Activated CD8-positive, alpha-beta memory T cell treated with anti-CD3 and anti-CD28 coated beads, Interleukin-2, amount 10 ng/mL, durations not matched to agents 7 days and 5 days (primary cell): ENCODE results near the gene CAMTA1. TPM values are rescaled to one million over a fixed set of nuclear protein-coding genes. Genes with fewer than 3 reads are reported as not detected.

Source experiments
- ATAC-seq: fragments of 150-1000 bp; cut with Tn5 transposase; one replicate; pipeline ENCODE4 v1.10.0; 2021; ENCODE audit warnings: moderate library complexity
- CTCF ChIA-PET: fragments of 350-600 bp; sonication (Branson Sonifier 250); formaldehyde crosslinking; loops from one replicate; lab custom pipeline; 2021; ENCODE audit warnings: antibody characterized with exemption; lab: Charles Lee
- DNase-seq: peaks from one replicate; pipeline ENCODE4 v3.0.0-alpha.2; 2020
- H3K27ac Mint-ChIP-seq: one replicate; pipeline ENCODE4 v1.8.0; 2021; ENCODE audit warnings: mild to moderate bottlenecking, mixed read lengths
- H3K27me3 Mint-ChIP-seq: one replicate; pipeline ENCODE4 v1.8.0; 2021; ENCODE audit warnings: mixed read lengths
- H3K36me3 Mint-ChIP-seq: one replicate; pipeline ENCODE4 v1.8.0; 2021; ENCODE audit warnings: mild to moderate bottlenecking, mixed read lengths
- H3K4me1 Mint-ChIP-seq: one replicate; pipeline ENCODE4 v1.8.0; 2021; ENCODE audit warnings: mixed read lengths
- H3K4me3 Mint-ChIP-seq: one replicate; pipeline ENCODE4 v1.8.0; 2021; ENCODE audit warnings: mild to moderate bottlenecking, moderate library complexity, mixed read lengths
- H3K9me3 Mint-ChIP-seq: one replicate; pipeline ENCODE4 v1.8.0; 2022; ENCODE audit warnings: low read depth, mixed read lengths
- total RNA-seq, 2 experiments: library from RNA; stranded (reverse); gene quantifications; one replicate each; pipeline ENCODE4 v1.2.3, GENCODE V29; 2021

CAMTA1 gene
- total RNA-seq, 2 experiments from 2014 or later = 42.8 to 43.2 TPM

DNA sequence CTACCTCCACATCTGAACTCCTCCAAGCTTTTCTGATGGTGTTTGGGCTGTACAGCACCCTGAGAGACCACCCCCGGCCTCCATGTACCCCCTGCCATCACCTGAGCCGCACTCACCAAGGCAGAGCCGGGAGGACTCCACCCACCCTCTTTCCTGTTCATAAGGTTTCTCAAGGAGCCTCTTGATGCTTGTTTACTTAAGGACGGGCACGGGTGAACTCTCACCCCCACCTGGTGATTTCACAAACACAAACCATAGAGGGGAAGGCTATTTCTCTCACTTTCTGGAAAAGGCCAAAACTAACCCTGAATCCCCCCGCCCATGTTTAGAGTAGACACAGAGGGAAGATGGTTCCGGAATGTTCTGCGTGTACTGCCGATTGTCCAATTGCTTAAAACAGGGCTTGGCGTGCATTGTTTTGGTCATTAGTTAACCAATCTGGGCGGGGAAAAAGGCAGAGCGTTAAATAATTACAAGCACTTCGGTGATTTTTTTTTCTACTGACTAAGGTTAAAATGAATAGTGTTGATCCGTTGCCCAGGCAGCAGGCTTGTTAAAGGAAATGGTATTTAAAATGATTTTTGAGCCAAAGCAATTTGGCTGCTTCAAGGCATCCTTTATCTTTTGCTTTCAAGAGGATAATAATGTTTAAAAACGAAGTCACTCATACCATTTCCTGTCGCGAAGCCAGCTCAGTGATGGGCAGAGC lies 706.0 kb downstream of the CAMTA1 start:
- Mint-ChIP-seq H3K9me3 (peaks cover 10% of the 10 kb centered on the region), H3K36me3 (peaks cover 1% of the 10 kb centered on the region), H3K27me3 (no peaks in the 10 kb centered on the region), H3K4me1 (no peaks in the 10 kb centered on the region), H3K27ac (no peak overlapping the region), H3K4me3 (no peak overlapping the region)
- CTCF ChIA-PET = no interaction called here
- ATAC-seq = no peak
- no peak for DNase-seq

DNA sequence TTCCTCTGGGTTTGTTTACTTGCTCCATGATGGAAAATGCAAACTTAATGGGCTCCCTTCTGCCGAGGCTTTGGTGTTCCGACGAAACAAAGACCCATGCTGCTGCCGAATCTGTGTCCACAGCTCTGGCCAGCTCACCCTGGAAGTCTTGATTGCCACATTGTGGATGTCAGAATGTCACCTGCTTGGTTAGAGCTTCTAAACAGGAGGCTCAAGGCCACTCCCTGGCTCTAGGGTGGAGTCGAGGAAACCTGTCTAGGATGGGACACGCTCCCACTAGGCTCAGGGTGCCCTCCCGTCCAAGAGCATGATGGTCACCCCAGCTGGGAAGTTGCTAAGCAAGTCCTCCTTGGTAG lies 706.5 kb downstream of the CAMTA1 start:
- DNase-seq (no peak), ATAC-seq (no peak)
- peaks cover 10% of the 10 kb centered on the region for H3K9me3 Mint-ChIP-seq
- H3K27me3 Mint-ChIP-seq = no peaks in the 10 kb centered on the region
- H3K4me3 Mint-ChIP-seq = no peak overlapping the region
- no peak overlapping the region for H3K27ac Mint-ChIP-seq
- no peaks in the 10 kb centered on the region for H3K4me1 Mint-ChIP-seq
- CTCF ChIA-PET = no interaction called here
- H3K36me3 Mint-ChIP-seq = peaks cover 1% of the 10 kb centered on the region

DNA sequence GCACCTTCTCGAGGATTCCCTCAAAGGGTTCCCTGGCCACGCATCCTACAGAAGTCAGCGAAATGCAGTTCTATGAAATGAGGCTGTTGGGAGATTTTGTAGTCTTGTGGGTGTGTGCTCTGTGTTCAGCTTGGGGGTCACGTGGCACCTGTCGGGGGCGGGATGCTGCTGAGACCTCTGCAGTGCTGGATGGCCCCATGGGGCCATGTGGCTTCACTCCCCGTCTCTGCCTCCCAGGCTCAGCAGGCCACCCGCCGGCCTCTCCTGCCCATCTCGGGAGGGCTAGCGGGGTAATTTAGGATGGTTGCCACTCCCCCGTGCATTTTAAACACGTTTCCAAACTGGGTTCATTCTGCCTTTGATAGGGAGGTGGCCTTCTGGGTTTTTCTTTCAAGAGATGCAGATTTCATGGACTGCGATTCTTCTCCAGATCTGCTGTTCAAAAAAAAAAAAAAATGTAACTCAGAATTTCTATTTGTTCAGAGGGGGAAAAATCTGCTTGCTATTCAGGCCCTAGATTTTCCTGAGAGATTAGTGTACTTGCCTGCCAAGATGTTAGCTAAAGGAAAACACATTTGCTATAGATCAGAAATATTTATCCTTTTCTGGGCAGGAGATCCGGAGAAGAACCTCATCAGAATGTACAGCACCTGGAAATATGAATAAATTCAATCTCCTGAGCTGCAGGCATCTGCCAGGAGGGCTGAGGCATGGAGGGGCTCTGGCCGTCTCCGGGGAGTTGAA lies 708.6 kb downstream of the CAMTA1 start:
- H3K36me3 Mint-ChIP-seq = peaks cover 1% of the 10 kb centered on the region
- no peaks in the 10 kb centered on the region for H3K4me1 Mint-ChIP-seq
- H3K9me3 Mint-ChIP-seq = peaks cover 10% of the 10 kb centered on the region
- H3K27ac Mint-ChIP-seq = no peak overlapping the region
- CTCF ChIA-PET = no interaction called here
- no peak for ATAC-seq
- no peaks in the 10 kb centered on the region for H3K27me3 Mint-ChIP-seq
- no peak overlapping the region for H3K4me3 Mint-ChIP-seq
- no peak for DNase-seq

DNA sequence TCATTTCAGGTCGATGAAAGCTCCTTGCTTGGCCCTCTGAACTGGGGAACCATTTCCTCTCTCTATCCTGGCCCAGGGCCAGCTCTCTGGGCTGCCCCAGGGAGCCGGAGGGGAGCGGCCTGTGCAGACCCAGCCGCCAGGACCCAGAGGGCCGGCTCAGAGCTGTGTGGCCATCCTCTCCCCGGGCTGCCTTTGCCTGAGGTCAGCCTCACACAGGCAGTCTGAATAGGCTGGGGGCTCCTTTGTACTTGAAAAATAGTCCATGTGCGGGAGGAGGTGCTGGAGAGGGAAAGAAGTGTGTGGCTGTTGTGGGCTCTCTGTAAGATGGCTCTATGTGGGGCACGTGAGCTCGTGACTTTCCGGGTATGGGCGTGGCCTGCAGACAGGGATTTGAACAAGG lies 710.7 kb downstream of the CAMTA1 start:
- peaks cover 1% of the 10 kb centered on the region for H3K36me3 Mint-ChIP-seq
- H3K27me3 Mint-ChIP-seq = no peaks in the 10 kb centered on the region
- no peak overlapping the region for H3K4me3 Mint-ChIP-seq
- no peak overlapping the region for H3K27ac Mint-ChIP-seq
- DNase-seq (no peak), ATAC-seq (no peak)
- no peaks in the 10 kb centered on the region for H3K4me1 Mint-ChIP-seq
- CTCF ChIA-PET = no interaction called here
- H3K9me3 Mint-ChIP-seq = peaks cover 10% of the 10 kb centered on the region

DNA sequence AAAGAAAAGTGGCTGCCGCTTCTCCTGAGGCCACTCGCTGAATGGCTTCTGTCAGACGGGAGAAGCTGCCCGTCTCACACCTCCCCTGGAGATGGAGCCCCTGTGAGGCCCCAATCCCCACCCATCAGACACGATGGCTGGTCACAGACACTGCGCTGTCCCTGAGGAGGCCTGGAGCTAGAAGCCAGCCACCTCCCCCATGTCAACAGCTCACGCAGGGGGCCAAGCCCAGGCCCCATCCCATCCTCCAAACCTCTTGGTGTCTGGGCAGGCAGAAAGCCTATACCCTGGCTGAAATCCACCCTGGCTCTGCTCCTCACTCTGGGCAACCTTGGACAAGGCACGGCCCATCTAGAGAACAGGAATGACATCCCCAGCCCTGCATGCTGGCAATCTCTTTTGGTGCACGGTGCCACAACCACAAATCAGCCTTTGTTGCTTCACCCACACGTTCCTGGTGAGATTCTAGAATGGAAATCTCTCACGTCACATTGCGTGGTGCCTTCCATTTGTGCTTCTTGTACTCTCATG lies 711.9 kb downstream of the CAMTA1 start:
- Mint-ChIP-seq H3K36me3 (peaks cover 1% of the 10 kb centered on the region), H3K9me3 (peaks cover 10% of the 10 kb centered on the region), H3K4me1 (no peaks in the 10 kb centered on the region), H3K4me3 (no peak overlapping the region), H3K27ac (no peak overlapping the region), H3K27me3 (no peaks in the 10 kb centered on the region)
- CTCF ChIA-PET = no interaction called here
- ATAC-seq (no peak), DNase-seq (no peak)

DNA sequence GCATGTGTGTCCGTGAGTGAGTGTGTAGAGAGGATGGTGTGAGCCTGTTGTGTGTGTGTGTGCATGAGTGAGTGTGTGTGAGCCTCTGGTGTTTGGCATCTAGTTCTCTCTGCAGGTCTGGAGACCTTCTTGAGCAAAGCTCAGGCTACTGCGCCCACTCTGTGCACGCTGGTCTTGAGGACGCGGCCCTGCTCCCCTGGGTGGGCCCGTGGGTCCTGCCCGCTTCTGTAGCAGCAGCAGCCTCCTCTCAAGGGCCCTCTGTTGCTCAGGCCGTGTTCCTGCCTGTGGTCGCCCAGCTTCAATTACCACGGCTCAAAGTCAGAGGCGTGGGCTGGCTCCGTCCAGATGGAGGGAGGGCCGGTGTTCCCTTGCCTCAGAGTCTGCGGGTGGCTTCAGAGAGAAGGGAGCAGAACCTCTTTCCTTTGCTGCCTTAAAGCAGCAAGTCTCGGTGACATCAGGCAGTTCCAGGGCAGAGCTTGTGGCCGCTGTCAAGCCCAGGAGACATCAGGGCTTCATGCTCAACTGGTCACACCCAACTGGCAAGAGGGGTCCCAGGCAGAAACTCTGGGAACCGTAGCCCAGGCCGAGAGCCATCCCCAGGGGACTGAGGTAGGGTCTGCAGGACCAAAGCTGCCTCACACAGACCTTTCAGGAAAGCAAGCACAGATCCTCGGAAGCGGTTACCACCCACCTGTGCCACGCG lies 715.3 kb downstream of the CAMTA1 start:
- CTCF ChIA-PET = no interaction called here
- DNase-seq = no peak
- H3K9me3 Mint-ChIP-seq = no peaks in the 10 kb centered on the region
- ATAC-seq = no peak
- no peaks in the 10 kb centered on the region for H3K4me1 Mint-ChIP-seq
- H3K27me3 Mint-ChIP-seq = no peaks in the 10 kb centered on the region
- no peak overlapping the region for H3K4me3 Mint-ChIP-seq
- H3K27ac Mint-ChIP-seq = no peak overlapping the region
- no peaks in the 10 kb centered on the region for H3K36me3 Mint-ChIP-seq

DNA sequence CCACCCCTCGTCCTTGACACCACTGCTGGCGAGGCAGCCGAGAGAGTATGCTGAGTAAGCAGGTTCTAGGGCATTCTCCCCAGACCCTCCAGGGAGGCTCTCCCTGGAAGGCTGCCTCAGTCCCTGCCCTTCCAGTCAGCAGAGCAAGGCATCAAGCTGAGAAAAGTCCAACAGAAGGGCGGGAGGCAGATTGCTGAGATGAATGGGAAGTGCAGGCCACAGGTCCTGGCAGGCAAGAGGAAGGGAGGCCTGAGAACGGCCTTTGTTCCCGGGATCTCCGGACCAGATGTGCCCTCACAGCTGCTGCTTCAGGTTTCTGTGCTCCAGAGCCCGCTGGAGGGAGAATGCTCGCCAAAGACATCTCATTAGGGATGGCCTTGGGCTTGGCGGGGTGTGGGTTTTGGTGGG lies 715.8 kb downstream of the CAMTA1 start:
- Mint-ChIP-seq H3K27me3 (no peaks in the 10 kb centered on the region), H3K4me1 (no peaks in the 10 kb centered on the region), H3K4me3 (no peak overlapping the region), H3K36me3 (no peaks in the 10 kb centered on the region), H3K27ac (no peak overlapping the region), H3K9me3 (no peaks in the 10 kb centered on the region)
- no peak for ATAC-seq
- CTCF ChIA-PET = no interaction called here
- no peak for DNase-seq

DNA sequence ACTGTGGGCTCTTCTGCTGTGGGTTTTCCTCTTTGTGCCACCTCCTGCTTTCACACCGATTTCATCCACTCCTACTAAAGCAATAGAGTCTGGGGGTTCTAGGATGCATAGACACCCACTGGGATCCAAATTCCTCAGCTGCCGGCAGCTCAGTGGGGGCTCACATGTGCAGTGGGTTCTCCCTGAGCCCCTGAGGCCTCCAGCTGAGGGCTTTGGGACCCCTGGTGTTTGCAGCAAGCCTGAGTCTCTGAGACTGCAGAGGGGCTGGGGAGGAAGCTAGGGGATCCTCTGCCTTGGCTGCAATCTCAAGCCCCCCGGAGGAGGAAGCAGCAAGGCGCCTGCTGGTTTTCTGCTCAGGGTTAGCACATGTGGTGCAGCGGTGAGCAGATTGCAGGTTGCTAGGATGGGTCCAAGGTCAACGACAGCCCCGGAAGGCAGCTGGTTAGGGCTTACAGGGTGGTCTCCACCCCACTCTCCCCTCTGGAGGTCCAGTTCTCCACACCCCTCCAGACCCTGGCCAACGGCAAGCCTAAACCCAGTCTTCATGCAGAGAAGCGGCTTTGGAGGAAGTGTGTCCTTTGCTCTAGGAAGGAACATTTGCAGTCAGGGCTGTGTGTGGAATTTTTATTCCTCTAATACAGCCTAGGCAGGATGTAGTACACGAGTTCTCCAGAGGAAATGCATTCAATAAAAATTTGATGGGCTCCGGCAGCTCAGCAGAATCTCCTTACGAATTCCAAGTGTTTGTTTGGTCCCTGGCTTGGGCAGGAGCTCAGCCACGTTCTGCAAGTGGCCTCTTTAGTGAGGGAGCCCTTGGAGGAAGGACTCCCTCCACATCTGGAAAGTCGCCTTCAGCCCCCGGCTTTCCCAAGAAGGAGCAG lies 716.7 kb downstream of the CAMTA1 start:
- CTCF ChIA-PET = no interaction called here
- H3K4me1 Mint-ChIP-seq = no peaks in the 10 kb centered on the region
- ATAC-seq (no peak), DNase-seq (no peak)
- no peak overlapping the region for H3K27ac Mint-ChIP-seq
- H3K36me3 Mint-ChIP-seq = no peaks in the 10 kb centered on the region
- no peaks in the 10 kb centered on the region for H3K27me3 Mint-ChIP-seq
- H3K9me3 Mint-ChIP-seq = no peaks in the 10 kb centered on the region
- no peak overlapping the region for H3K4me3 Mint-ChIP-seq

DNA sequence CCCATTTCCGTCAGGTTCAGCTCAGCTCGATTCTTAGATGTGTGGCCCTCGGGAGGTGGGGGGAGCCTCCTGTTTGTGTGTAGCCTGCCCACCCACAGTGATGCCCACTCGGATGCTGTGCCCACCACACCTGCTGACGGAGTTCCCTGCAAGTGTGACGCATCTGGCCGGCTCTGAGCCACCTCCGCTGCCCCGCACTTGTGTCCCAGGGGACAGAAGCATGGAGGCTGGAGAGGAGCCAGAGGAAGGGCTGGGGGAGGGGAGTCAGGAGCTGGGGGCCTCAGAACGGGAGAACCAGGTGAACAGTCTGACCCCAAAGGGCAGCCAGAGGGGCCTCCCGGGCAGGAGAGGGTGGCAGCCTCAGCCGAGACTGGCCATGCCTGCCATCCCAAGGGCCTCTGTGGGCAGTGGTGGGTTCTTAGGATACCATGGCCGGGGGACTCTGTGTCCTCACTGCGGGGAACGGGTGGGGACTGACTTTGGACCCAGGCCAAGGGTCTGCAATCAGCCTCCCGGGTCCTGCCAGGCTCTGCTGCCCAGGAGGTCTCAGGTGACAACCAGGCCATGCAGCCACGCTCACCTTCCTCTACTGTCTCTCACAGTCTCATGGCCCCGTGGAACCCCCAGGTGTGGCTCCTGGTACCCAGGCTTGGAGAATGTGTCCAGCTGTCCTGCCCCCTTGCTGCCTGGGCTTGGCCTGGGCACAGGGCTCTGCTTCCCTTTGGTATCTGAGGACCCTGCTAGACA lies 718.6 kb downstream of the CAMTA1 start:
- no peak overlapping the region for H3K4me3 Mint-ChIP-seq
- no peaks in the 10 kb centered on the region for H3K36me3 Mint-ChIP-seq
- no peaks in the 10 kb centered on the region for H3K27me3 Mint-ChIP-seq
- CTCF ChIA-PET = no interaction called here
- ATAC-seq (no peak), DNase-seq (no peak)
- H3K27ac Mint-ChIP-seq = no peak overlapping the region
- no peaks in the 10 kb centered on the region for H3K4me1 Mint-ChIP-seq
- no peaks in the 10 kb centered on the region for H3K9me3 Mint-ChIP-seq

DNA sequence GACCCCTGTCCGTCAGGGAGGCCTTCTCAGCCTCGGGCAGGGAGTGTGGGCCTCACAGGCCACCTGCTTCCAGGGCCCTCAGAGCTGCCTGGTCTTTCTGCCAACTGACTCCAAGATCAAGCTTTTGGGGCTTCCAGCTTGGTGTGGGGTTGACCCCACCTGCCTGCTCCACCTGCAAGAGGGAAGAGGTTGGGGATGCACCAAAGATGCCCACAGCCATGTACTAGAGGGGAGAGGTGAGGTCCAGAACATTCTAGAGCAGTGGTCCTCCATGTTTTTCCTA lies 719.1 kb downstream of the CAMTA1 start:
- no peak overlapping the region for H3K27ac Mint-ChIP-seq
- H3K4me3 Mint-ChIP-seq = no peak overlapping the region
- ATAC-seq (no peak), DNase-seq (no peak)
- no peaks in the 10 kb centered on the region for H3K36me3 Mint-ChIP-seq
- H3K9me3 Mint-ChIP-seq = no peaks in the 10 kb centered on the region
- no peaks in the 10 kb centered on the region for H3K4me1 Mint-ChIP-seq
- CTCF ChIA-PET = no interaction called here
- no peaks in the 10 kb centered on the region for H3K27me3 Mint-ChIP-seq

DNA sequence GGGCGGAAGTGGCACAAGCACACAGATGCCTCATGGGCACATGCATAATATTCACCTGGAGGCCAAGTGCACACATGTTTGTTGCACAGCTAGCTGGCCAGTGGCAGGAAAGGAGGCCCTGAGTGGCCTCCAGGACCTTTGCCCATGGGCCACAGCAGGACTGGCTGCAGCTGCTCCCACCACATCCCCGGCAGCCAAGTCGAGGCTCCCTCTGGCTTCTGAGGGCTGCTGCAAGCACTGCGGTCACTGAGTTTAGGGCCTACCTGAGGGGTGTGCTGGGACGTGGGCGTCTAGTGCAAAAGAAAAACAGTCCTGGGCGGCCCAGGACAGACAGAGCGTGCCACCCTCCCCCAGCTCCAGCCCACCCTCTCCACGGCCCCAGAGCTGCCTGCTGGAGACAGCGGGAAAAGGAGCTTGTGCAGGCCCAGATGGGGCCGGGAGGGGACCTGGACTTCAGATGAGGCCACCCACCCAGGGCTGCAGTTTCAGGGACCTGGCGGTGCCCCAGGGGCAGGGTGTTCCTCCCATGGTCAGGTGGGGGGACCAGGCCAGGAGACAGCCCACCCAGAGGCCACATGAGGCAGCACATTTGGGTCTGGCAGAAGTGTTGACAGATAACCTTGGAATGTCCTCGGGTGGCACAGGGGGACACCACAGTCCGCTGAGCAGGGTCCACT lies 720.0 kb downstream of the CAMTA1 start:
- no peaks in the 10 kb centered on the region for H3K4me1 Mint-ChIP-seq
- no peak for DNase-seq
- H3K27ac Mint-ChIP-seq = no peak overlapping the region
- H3K36me3 Mint-ChIP-seq = no peaks in the 10 kb centered on the region
- no peaks in the 10 kb centered on the region for H3K9me3 Mint-ChIP-seq
- H3K27me3 Mint-ChIP-seq = no peaks in the 10 kb centered on the region
- no peak overlapping the region for H3K4me3 Mint-ChIP-seq
- CTCF ChIA-PET = no interaction called here
- ATAC-seq = no peak

DNA sequence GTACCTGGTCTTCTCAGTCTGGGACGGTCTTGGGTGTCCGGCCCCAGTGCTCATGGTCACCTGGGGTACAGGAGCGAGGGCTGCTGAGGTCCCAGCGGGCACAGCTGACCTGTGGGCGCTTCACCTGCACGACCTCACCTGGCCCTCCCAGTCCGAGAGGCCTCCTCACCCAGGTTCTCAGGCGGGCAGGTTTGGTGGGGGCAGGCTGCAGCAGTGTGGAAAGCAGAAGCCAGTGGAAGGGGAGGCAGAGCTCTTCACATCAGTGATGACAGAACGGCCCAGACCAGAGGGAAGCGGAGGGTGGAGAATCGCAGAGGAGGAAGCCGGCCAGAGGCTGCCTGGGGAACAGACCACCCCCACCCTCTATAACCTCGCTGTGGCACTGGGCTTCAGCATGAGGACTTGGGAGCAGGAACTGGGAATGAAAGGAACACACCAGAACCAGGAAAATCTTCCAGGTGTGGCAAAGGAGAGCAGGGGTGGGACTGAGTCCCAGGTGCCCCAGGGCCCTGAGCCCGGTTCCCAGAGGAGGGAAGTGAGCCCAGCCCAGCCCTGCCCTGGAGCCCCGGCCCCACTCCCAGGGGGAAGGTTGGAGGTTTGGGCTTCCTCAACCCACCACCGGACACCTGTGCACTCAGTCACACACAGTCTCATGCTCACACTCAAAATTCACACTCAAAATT lies 720.7 kb downstream of the CAMTA1 start:
- Mint-ChIP-seq H3K4me1 (no peaks in the 10 kb centered on the region), H3K4me3 (no peak overlapping the region), H3K36me3 (no peaks in the 10 kb centered on the region), H3K27ac (no peak overlapping the region), H3K27me3 (no peaks in the 10 kb centered on the region), H3K9me3 (no peaks in the 10 kb centered on the region)
- CTCF ChIA-PET = no interaction called here
- DNase-seq (no peak), ATAC-seq (no peak)
